Myocyte (in vitro differentiated cells): ENCODE data around the gene SMOC2. TPM values are rescaled to one million over a fixed set of nuclear protein-coding genes. Genes with fewer than 3 reads are reported as not detected.
A peak's percentile ranks its signal among the peaks of the same experiment; 100 is the strongest.
"Not testable (repeated sequence)": the region's sequence is repeated elsewhere in the genome, so short reads cannot be mapped to it uniquely, and the experiment has no call there.

Source experiments
- DNase-seq: peaks from one replicate; pipeline ENCODE4 v3.0.0-alpha.2; 2012; ENCODE audit warnings: low read depth
- total RNA-seq: library from RNA; depleted of rRNA; stranded (reverse); fragments of >200 nt; gene quantifications from 2 replicates; pipeline ENCODE4 v1.2.3, GENCODE V29; 2014

SMOC2 gene
- total RNA-seq, 1 donor from 2014 or later, result not detected

DNA sequence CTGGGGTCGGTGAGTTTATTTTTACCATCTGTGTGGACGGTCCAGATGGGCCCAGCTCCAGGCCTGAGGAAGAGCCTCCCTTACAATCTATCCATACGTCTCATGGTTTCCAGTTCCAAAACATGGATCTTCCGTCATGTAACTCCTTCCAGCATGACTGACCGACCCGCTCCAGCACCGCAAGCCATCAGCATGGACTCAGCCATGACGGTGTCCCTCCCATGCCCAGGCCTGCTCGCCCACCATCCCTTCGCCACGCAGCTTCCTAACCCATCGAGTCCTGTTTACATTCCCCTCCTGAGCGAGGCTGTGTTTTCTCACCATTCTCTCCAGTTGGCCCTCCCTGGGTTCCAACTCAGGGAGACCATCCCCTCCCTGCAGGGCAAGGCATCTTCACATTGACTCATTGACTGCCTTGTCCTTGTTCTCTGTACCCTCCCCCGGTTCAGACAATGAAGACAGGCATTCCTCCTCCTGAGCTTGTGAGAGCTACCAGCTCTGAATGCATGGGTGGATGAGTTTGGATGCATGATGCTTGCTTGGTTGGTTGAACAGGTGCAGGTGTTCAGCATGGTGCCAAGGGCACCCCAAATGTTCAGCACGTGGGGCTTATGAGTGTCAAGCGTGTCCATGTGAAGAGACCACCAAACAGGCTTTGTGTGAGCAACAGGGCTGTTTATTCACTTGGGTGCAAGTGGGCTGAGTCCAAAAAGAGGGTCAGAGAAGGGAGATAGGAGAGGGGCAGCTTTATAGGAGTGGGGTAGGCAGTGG lies 235.8 kb downstream of the SMOC2 start:
- DNase-seq, result no peak

DNA sequence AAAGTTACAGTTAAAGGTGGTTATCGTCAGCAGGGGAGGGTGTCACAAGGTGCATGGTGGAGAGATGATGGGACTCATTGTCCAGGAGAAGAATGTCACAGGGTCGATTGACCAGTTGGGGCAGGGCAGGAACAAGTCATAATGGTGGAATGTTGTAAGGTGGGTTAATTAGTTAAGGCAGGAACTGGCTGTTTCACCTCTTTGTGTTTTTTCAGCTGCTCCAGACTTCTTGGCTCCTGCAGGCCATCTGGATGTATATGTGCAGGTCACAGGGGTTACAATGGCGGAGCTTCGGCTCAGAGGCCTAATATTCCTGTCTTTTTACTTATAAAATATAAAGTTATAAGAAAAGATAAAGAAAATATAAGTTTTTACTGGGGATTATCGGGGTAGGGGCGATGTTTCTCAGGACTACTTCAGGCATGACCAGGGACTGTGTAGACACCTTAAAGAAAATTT lies 236.4 kb downstream of the SMOC2 start:
- DNase-seq, result not testable (repeated sequence)

DNA sequence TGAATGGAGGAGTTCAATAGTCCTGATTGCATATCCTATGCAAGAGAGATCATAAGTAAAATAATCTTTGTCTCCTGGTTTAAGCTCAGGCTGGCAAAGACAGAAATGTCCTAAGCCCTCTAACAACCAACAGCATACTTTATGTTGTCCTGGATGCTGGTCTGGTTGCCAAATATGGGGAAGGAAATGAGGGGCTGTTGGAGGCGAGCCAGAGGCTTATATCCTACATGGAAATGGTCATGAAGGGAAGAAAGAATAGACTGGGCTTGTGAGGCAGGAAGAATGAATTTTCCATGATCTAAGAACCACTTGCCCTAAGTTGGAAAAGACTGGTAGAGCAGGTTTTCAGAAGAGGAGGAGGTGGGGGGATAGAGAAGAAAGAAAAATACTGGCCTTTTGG lies 237.1 kb downstream of the SMOC2 start:
- no peak for DNase-seq

DNA sequence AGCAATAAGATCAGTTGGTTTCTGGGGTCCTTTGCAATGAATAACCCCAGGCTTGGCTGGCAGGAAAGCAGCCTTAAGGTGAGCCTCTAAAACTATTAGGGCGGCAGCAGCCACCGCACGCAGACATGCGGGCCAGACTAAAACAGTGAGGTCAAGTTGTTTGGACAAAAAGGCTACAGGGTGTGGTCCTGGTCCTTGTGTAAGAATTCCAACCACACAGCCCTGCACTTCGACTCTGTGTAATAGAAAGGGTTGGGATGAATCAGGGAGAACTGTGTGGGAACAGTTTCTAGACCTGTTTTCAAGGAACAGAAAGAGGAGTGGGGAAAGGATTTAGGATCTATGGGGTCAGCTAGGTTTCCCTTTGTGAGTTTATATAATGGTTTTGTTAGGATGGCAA lies 237.6 kb downstream of the SMOC2 start:
- DNase-seq, result no peak

DNA sequence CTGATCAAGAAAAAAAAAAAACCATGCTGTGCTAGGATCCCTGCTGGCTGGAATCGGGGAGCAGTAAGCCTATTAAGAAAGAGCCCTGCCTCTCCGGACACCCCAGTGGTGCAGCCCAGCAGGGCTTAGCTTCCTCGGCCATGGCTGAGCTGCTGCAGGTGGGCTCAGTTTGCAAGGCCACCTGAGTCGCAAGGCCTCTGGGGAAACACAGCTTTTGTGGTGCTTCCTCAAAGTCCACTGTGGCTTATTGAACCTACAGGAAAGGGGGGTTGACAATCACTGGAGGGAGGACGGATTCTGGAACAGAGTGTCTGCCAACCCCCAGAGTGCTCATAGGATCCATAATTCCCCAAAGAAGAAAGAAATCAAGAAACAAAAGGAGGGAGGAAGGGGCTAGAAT lies 240.8 kb downstream of the SMOC2 start:
- DNase-seq, result no peak

DNA sequence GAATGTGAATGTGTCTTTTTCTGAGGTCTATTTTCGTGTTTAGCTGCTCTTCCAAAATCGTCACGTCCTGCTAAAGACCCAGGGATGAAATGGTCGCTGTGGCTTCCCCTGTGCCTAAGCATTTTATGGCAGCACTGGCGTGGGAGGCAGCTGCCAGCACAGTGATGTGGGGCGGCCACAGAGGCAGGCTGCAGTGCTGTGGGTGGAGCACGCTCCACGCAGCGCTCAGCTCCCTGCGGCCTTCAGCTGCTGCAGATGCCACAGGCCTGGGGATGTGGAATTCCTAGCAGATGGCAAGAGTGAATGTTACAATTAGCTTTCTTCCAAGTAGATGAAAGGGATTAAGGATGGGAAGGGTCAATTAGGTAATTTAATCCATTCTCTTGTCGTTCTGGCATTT lies 242.6 kb downstream of the SMOC2 start:
- peak; percentile 9 for DNase-seq

DNA sequence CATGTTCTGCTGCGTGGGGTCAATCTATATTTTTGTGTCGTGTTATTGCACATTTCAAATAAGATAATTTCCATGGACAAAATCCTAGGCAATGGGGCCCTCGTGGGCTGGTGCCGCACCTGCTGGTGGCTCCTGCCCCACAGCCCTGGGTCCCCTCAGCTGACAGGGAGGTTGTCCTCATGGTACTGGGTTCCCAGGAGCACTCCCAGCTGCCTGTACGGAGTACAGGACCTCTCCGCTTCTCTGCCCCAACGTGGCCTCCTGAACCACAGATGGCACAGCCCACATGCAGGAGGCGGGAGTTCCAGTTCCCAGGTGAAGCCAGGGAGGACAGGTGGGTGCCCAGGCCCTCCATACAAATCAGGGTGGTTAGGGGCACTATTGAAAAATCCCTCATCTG lies 243.5 kb downstream of the SMOC2 start:
- no peak for DNase-seq

DNA sequence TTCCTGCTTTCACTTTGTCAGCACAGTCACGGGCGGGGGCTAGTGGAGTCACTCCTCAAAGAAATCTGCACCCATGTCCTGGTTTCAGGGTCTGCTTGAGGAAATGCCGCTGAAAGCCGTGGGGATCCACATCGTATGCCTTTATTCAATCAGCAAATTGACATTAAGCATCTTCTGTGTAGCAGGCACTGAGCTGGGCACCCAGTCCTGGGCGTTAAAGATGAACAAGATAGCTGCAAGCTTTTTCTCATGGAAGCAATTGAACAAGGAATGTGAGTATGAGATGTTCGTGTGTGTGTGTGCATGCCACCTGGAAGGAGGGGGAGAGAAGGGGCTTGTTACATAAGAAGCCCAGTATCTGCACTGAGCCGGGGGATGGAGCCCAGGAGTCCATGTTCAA lies 243.9 kb downstream of the SMOC2 start:
- no peak for DNase-seq

DNA sequence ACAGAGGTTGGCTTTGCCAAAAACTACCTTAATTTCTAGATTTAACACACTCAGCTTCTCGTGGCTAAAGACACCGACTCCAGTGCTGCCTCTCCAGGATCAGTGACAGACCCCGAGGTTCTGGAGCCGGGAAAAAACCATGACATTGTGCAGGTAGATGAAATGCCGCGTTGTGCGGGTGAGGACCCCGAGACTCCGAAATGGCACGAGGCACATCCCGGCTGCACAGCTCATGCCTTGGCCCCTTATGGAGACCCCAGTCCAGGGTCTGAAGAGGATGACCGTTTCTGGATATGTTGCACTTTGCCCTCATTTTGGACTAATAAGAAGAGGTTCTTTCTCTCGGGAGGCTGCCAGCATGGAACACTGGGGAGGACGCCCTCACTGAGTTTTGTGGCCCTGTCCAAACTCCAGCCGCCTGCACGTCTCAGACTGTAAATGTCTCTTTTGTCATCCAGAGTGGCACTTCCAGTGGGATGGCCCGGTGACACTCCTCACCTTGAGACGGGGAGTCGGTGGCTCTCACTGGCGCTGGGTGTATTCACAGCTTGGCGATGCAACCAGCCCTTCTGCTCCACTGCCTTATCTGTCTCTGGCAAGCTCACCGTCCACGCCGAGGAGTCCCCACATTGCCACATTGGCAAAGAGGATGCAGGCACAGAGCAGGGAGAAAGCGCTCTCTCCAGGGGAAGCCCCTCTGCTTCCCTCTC lies 245.2 kb downstream of the SMOC2 start:
- DNase-seq, result no peak

DNA sequence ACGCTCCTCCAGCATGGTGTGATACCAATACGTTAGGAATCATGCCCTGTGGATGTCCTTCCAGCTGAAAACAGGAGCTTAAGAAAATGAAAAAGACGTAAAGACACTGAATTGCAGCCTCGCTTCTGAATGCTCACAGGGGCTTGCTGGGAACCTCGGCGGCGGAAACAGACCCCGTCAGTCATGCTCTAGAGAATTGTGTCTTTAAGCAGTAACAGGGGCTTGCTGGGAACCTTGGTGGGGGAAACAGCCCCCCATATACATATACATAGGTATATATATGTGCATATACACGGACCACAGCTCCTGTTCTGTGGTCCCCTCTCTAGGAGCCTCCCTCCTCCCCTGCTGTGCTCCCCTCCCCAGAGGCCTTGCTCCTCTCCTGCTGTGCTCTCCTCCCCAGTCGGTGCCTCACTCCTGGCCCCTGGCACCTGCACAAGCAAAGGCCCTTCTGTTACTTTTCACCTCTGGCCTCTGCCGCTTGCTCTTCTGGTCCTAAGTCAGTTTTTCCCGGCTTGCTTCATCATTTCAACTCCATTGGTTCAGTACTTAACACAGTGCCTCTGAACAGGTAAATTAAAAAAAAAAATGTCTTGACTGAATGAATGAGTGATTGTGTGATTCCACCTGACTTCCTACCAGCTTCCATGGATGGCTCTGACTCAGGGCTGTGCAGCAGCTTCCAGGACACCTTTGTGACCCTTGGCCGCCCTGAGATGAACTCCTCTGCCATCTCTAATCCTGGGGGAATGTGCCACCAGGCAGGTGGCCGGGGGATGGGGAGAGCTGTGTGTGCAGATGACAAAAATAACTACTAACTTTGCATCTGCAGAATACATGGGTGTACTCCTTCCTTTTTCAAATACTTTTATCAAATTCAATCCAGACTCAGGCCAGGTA lies 246.1 kb downstream of the SMOC2 start:
- no peak for DNase-seq

DNA sequence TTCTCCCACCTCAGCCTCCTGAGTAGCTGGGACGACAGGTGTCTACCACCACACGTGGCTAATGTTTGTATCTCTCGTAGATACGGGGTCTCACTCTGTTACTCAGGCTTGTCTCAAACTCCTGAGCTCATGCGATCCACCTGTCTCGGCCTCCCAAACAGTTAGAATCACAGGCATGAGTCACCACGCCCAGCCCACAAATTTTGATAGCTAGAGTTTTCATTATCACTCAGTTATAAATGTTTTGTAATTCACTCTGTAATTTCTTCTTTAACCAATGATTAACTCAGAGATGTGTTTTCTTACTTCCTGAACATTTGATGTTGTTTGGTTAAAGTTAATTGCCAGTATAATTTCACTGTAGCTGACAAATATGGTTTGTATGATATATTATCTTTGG lies 249.3 kb downstream of the SMOC2 start:
- no peak for DNase-seq

DNA sequence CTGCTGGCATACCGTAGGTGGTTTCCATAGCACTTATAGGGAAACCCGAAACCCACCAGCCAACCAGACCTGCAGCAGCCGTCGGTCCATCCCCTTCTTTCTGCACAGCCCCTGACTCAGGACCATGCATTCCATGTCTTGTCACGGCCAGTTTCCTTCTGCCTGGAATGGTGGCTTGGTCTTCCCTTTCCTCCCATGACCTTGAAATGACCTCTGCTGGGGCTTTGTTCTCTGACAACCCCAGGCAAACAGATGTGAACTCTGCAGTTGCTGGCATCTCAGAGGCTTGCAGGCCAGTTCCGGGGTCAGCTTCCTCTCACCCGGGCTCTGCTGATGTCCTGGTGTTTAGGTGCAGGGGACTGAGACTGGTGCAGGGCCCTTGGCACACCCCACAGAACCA lies 250.8 kb downstream of the SMOC2 start:
- DNase-seq, result no peak

DNA sequence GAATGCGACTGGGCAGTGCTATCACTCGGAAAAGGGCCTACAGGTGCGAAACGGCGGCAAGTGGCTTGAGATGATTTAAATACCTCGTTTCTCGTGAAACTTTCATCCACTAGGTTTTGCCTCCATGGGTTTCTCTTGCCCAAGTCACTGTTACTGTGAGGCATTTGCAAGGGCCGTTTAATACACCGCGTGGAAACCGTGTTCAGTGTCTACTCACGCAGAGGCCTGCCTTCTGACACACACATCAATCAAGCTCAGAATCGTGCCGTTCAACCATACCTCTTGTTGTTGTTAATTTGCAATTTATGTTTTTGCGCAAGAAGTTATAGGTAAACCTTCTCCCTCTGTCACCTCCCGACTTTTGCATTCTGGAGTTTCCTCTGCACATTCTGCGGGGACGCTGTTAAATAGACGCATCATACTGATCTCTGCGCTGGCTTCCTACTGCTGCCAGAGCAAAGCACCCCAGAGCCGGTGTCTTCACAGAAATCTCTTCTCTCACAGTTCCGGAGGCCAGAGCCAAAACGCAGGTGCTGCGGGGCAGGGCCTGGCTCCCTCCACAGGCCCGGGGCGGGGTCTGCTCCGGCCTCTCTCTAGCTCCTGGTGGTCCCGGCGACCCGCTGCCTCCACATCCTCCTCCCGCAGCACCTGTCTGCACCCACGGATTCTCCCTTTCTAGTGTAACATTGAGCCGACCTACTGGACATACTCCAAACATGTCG lies 251.4 kb downstream of the SMOC2 start:
- no peak for DNase-seq

DNA sequence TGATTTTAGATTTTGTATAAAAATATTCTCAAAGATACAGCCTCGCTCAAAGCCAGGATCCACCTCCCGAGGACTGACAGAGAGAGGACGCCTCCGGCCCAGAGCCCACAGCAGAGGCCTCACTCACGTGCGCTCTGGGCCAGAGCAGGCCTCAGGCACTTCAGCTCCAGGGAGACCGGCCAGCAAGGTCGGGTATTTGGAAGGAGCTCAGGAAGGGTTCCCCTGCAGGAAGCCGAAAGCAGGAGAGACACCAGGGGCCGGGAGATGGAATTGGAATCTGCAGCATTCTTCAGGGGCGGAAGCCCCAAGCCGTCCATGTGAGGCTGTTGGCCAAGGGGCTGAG lies 251.9 kb downstream of the SMOC2 start:
- not testable (repeated sequence) for DNase-seq

DNA sequence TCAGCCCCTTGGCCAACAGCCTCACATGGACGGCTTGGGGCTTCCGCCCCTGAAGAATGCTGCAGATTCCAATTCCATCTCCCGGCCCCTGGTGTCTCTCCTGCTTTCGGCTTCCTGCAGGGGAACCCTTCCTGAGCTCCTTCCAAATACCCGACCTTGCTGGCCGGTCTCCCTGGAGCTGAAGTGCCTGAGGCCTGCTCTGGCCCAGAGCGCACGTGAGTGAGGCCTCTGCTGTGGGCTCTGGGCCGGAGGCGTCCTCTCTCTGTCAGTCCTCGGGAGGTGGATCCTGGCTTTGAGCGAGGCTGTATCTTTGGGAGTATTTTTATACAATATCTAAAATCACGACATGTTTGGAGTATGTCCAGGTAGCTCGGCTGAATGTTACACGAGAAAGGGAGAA lies 253.8 kb downstream of the SMOC2 start:
- DNase-seq, result not testable (repeated sequence)

DNA sequence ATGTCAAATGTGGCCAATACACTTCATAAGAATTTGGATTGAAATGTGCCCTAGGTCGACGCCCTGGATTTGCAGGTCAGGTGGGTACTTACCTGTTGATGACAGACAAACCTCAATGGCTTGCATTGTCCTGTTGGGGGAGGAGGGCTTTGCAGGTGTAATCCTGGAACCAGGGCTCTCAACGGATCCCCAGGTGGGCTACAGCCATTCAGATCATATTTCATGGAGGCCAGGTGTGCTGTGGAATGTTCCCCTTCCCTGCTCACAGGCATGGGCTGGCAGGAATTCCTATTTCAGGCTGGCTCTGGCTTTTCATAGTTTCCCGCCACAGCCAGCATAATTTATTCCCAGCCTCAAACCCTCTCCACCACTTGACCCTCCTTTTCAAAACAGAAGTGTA lies 254.7 kb downstream of the SMOC2 start:
- DNase-seq, result no peak

DNA sequence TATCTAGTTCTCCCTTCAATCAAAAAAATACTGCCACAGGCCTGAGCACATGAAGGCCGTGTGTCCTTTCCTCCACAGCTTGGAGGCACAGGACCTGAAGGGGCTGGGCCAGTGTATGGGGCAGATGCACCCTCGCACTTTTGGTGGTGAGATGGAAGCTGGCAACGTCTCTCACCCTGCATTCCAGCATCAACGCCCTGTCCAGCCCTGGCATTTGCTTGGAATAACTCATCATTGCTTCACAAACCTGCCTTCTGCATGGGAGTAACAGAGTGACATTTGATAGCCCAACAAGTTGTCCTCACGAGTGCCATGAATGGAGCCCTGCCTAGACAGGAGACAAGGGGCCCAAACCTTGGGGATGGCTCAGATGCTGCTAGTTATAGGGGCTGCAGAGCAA lies 257.9 kb downstream of the SMOC2 start:
- DNase-seq, result no peak

DNA sequence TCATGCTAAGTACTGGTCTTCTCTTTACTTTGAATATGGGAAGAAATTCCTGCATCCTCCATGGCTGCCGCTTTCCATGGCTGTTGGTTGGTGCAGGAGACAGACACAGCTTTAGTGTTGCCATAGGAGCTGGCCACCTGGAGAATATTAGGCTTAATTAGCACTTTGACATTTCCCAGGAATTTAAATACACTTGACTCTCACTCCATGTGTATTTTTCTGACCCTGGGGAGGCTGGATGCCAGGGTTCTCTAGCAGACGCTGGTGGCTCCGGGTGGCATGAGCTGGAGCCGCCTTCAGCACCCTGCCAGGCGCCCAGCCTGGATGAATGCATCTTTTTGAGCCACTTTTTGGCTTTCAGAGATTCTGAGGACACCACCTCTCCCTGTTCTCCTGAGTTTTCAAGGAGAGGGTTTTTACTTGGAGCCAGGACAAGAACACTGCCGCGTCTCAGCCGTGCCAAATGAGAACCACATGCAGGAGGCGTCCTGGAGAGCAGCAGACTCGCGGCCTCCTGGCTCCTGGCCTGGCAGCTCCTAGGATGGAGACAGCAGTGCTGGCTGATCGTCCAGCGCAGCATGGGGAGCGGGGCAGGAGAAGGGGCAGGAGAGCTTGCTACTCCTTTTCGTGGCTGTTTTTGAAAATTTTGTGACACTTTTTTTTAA lies 258.8 kb downstream of the SMOC2 start:
- DNase-seq, result no peak

DNA sequence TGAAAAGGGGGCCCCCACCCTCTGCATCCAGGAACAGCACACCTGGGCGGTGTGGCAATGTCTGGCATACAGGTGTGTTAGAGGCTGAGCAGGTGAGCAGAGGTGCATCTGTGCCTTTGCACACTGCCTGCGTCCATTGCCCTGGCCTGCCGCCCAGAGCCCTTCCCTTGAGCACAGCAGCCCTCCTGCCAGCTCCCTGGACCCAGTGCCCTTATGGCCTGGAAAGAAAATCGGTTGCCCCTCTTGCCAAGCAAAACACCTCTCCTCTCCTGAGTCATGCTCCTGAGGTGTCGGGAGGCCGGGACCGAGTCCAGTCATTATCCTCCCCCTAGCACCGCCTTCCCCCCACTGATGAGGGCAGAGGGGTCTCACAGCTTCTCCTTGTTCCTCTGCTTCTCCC lies 259.9 kb downstream of the SMOC2 start:
- DNase-seq, result no peak

DNA sequence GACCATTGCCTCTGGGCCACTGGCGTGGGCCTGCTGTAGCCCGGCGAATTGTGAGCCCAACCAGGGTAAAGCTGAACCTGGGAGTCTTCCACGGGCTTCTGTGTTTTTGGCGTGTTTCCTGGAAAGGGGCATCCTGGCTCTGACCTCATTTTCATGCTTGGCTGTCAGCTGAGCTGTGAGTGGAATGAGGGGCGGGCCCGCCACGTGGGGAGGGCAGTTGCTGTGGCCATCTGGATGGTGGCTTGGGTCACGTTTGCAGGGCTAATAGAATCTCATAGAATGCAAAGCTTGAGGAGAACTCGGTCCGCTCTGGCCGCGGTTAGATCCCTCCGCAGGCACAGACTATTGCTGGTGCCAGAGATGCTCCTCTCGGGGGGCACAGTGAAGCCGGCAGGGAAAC lies 263.0 kb downstream of the SMOC2 start:
- DNase-seq, result no peak

DNA sequence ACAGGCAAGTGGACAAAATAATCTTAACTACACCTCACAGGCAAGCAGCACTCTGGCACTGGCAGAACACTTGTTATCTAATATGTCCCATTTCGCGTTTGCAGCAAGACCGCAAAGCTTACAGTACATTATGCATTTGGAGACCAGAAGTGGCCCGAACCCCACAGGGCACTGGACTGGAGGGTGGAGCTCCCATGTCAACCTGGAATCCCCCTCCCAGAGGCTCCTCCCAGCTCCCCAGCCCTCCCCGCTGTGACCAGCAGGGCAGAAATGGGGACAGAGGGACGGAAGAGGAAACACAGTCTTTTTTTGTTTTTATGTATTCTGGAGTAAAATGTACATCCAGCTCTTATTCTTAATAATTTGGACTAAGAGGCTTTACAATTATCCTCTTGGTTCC lies 263.7 kb downstream of the SMOC2 start:
- DNase-seq, result no peak
